ENCODE results near the gene RPL18.

- TF ChIP-seq, protein P1, sequence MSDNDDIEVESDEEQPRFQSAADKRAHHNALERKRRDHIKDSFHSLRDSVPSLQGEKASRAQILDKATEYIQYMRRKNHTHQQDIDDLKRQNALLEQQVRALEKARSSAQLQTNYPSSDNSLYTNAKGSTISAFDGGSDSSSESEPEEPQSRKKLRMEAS (IDR thresholded peaks at IDR 0.05), result no peak
- TF ChIP-seq CTCF (IDR thresholded peaks at IDR 0.05; ENCODE audit: low read depth, low read length, missing input control) (peak; percentile 6), RAD21 (IDR thresholded peaks at IDR 0.05) (no peak), YY1 (IDR thresholded peaks at IDR 0.05) (peak; percentile 25), RXRA (IDR thresholded peaks at IDR 0.05) (no peak)
Measured at GRCh38 chr19:48637948-48638830, 19.2 kb upstream of the RPL18 start.
